Vagina (tissue), 2 donors: Measurements from ENCODE around the gene TASP1. TPM values are rescaled to one million over a fixed set of nuclear protein-coding genes. Genes with fewer than 3 reads are reported as not detected.

Experiments
- DNase-seq, 2 donors: peaks; one replicate each; pipeline ENCODE4 v3.0.0-alpha.2; 2017; ENCODE audit errors: extremely low spot score in 2 of 2
- H3K27ac ChIP-seq: fragments of 200-600 bp; sonication (generic); one replicate; pipeline ENCODE4 v1.5.1; 2019
- H3K27me3 ChIP-seq: fragments of 200-600 bp; sonication (generic); one replicate; pipeline ENCODE4 v1.5.1; 2019
- H3K36me3 ChIP-seq, 2 donors: fragments of 200-600 bp; sonication (generic); one replicate each; pipeline ENCODE4 v1.5.1; 2017 to 2019
- H3K4me1 ChIP-seq: fragments of 200-600 bp; sonication (generic); one replicate; pipeline ENCODE4 v1.5.1; 2019
- H3K4me3 ChIP-seq, 2 donors: fragments of 200-600 bp; sonication (generic); 1 replicate in 1 of 2; 2 replicates in 1 of 2; pipeline ENCODE4 v1.5.1; 2016 to 2019
- H3K9me3 ChIP-seq: fragments of 200-600 bp; sonication (generic); one replicate; pipeline ENCODE4 v1.5.1; 2019
- CTCF ChIP-seq, 3 experiments: fragments of 450-650 bp in 2 of 3; fragments of 200-600 bp in 1 of 3; sonication (generic) in 1 of 3; IDR thresholded peaks; one replicate each; pipeline ENCODE4 v1.5.1; 2017 to 2019; ENCODE audit warnings: antibody characterized with exemption in 3 of 3, mild to moderate bottlenecking in 2 of 3, moderate library complexity in 2 of 3
- POLR2A ChIP-seq, 2 donors: fragments of 450-650 bp; IDR thresholded peaks; one replicate each; pipeline ENCODE4 v1.6.1; 2017; ENCODE audit warnings: antibody characterized with exemption in 2 of 2, mild to moderate bottlenecking in 2 of 2, moderate library complexity in 2 of 2
- POLR2AphosphoS5 ChIP-seq, 2 donors: sonication (generic); formaldehyde crosslinking; IDR thresholded peaks; one replicate each; pipeline ENCODE4 v1.9.0; 2017; ENCODE audit warnings: antibody characterized with exemption in 2 of 2, mild to moderate bottlenecking in 2 of 2, low read depth in 1 of 2; ENCODE audit not compliant: insufficient read depth in 1 of 2
- intact Hi-C: fragments of 100-400 bp; cut with DNase I; formaldehyde crosslinking; loops from one replicate; pipeline ENCODE4 v1.15.1; 2023
- total RNA-seq: library from RNA; depleted of rRNA; stranded (reverse); fragments of >200 nt; gene quantifications from one replicate; pipeline ENCODE4 v1.2.3, GENCODE V29; 2016

Gene TASP1
- total RNA-seq, 1 donor from 2014 or later, result 12.5 TPM

GRCh38 chr20:13507646-13508045 is 131.1 kb downstream of the TASP1 start:
- DNase-seq, result no peak
- Histone ChIP-seq H3K27me3 (no peaks in the 10 kb centered on the region), H3K4me1 (no peaks in the 10 kb centered on the region), H3K9me3 (no peaks in the 10 kb centered on the region), H3K27ac (no peak overlapping the region), H3K36me3 (no peaks in the 10 kb centered on the region), H3K4me3 (no peak overlapping the region)
- TF ChIP-seq POLR2A (IDR thresholded peaks at IDR 0.05), result no peak
- no peak for TF ChIP-seq CTCF (IDR thresholded peaks at IDR 0.05)
- no peak for TF ChIP-seq POLR2AphosphoS5 (IDR thresholded peaks at IDR 0.05; ENCODE audit: insufficient read depth in 1 of 2, low read depth in 1 of 2)
- intact Hi-C loops, result no loop called here

- H3K36me3 ChIP-seq, result peaks cover 0 to 9% of the 10 kb centered on the region in 2 donors
- H3K27me3 ChIP-seq, result no peaks in the 10 kb centered on the region
- H3K9me3 ChIP-seq, result peaks cover 4% of the 10 kb centered on the region
- intact Hi-C loops, result no loop called here
- no peak overlapping the region for H3K27ac ChIP-seq
- H3K4me1 ChIP-seq, result no peaks in the 10 kb centered on the region
- no peak overlapping the region for H3K4me3 ChIP-seq
- TF ChIP-seq POLR2AphosphoS5 (IDR thresholded peaks at IDR 0.05; ENCODE audit: insufficient read depth in 1 of 2, low read depth in 1 of 2) (no peak), POLR2A (IDR thresholded peaks at IDR 0.05) (no peak), CTCF (IDR thresholded peaks at IDR 0.05) (no peak)
- no peak for DNase-seq
Observed at GRCh38 chr20:13501500-13501899, 137.2 kb downstream of the TASP1 start.

GRCh38 chr20:13494019-13494418 is 144.7 kb downstream of the TASP1 start:
- no peak overlapping the region for H3K27ac ChIP-seq
- H3K4me1 ChIP-seq, result peaks cover 30% of the 10 kb centered on the region
- H3K9me3 ChIP-seq, result no peaks in the 10 kb centered on the region
- H3K4me3 ChIP-seq, result peak overlapping the region in 1 of 2 donors; percentile 3
- H3K36me3 ChIP-seq, result no peaks in the 10 kb centered on the region
- no peaks in the 10 kb centered on the region for H3K27me3 ChIP-seq
- no peak for DNase-seq
- intact Hi-C loops, result no loop called here
- TF ChIP-seq POLR2AphosphoS5 (IDR thresholded peaks at IDR 0.05; ENCODE audit: insufficient read depth in 1 of 2, low read depth in 1 of 2) (peak in 1 of 2 donors; percentile 52), CTCF (IDR thresholded peaks at IDR 0.05) (no peak), POLR2A (IDR thresholded peaks at IDR 0.05) (no peak)

- intact Hi-C loops, result no loop called here
Observed at GRCh38 chr20:13493143-13493542, 145.6 kb downstream of the TASP1 start.

More at GRCh38 chr20:13493143-13493542, 145.6 kb downstream of the TASP1 start:
- Histone ChIP-seq H3K27ac (no peak overlapping the region), H3K27me3 (no peaks in the 10 kb centered on the region), H3K4me1 (peaks cover 30% of the 10 kb centered on the region), H3K36me3 (no peaks in the 10 kb centered on the region), H3K9me3 (no peaks in the 10 kb centered on the region), H3K4me3 (no peak overlapping the region)
- no peak for DNase-seq
- no peak for TF ChIP-seq CTCF (IDR thresholded peaks at IDR 0.05)
- TF ChIP-seq POLR2AphosphoS5 (IDR thresholded peaks at IDR 0.05; ENCODE audit: insufficient read depth in 1 of 2, low read depth in 1 of 2), result no peak
- no peak for TF ChIP-seq POLR2A (IDR thresholded peaks at IDR 0.05)
